ENCODE results near the gene TSPAN11.

- TF ChIP-seq CTCF (IDR thresholded peaks at IDR 0.05; ENCODE audit: extremely low read depth in 1 of 2, insufficient read depth in 1 of 2, low read depth in 1 of 2, low read length in 2 of 2): no peak
- no peak for TF ChIP-seq POLR2AphosphoS5 (IDR thresholded peaks at IDR 0.05; ENCODE audit: insufficient read depth, low read depth, low read length)
- TF ChIP-seq POLR2A (IDR thresholded peaks at IDR 0.05; ENCODE audit: low read depth, low read length): no peak
- TF ChIP-seq EZH2 (IDR thresholded peaks at IDR 0.05; ENCODE audit: borderline replicate concordance, low read depth, low read length, severe bottlenecking): no peak
- TF ChIP-seq JUN (IDR thresholded peaks at IDR 0.05; ENCODE audit: borderline replicate concordance, insufficient read depth, insufficient read length, low read depth): no peak
- TF ChIP-seq FOS (IDR thresholded peaks at IDR 0.05; ENCODE audit: borderline replicate concordance, insufficient read depth, low read length): no peak
- no peak for TF ChIP-seq MAX (IDR thresholded peaks at IDR 0.05; ENCODE audit: insufficient read depth, insufficient read length)
These were observed 46.6 kb downstream of the TSPAN11 start for GRCh38 chr12:30973175-30973574.
